Chondrocyte (in vitro differentiated cells): ENCODE data around the gene MRTFA. TPM values are rescaled to one million over a fixed set of nuclear protein-coding genes. Genes with fewer than 3 reads are reported as not detected.

Experiments used
- DNase-seq: peaks from one replicate; pipeline ENCODE4 v3.0.0; 2021; ENCODE audit warnings: mixed read lengths, low spot score
- H3K27ac Mint-ChIP-seq: one replicate; pipeline ENCODE4 v1.8.0; 2021; ENCODE audit warnings: mild to moderate bottlenecking, moderate library complexity, mixed read lengths; ENCODE audit not compliant: unreplicated experiment
- H3K27me3 Mint-ChIP-seq: 2 replicates; pipeline ENCODE4 v1.8.0; 2021; ENCODE audit warnings: low read depth, mixed read lengths
- H3K36me3 Mint-ChIP-seq: 2 replicates; pipeline ENCODE4 v1.8.0; 2021; ENCODE audit warnings: low read depth, mixed read lengths
- H3K4me1 Mint-ChIP-seq: 2 replicates; pipeline ENCODE4 v1.8.0; 2021; ENCODE audit warnings: low read depth, mild to moderate bottlenecking, mixed read lengths
- H3K4me3 Mint-ChIP-seq: one replicate; pipeline ENCODE4 v1.8.0; 2021; ENCODE audit warnings: mild to moderate bottlenecking, moderate library complexity, mixed read lengths; ENCODE audit not compliant: unreplicated experiment
- H3K9me3 Mint-ChIP-seq: 2 replicates; pipeline ENCODE4 v1.8.0; 2021; ENCODE audit warnings: low read depth, mixed read lengths
- total RNA-seq: library from RNA; stranded (reverse); gene quantifications from 3 replicates; pipeline ENCODE4 v1.2.1, GENCODE V29; 2021
- TF ChIP-seq, protein P1 (sequence below): fragments of 200-600 bp; sonication (generic); IDR thresholded peaks from 2 replicates; pipeline ENCODE4 v1.5.0; 2021; ENCODE audit warnings: antibody characterized with exemption, mild to moderate bottlenecking, moderate library complexity

MRTFA gene
- total RNA-seq, 1 donor from 2014 or later = 69.8 TPM

DNA sequence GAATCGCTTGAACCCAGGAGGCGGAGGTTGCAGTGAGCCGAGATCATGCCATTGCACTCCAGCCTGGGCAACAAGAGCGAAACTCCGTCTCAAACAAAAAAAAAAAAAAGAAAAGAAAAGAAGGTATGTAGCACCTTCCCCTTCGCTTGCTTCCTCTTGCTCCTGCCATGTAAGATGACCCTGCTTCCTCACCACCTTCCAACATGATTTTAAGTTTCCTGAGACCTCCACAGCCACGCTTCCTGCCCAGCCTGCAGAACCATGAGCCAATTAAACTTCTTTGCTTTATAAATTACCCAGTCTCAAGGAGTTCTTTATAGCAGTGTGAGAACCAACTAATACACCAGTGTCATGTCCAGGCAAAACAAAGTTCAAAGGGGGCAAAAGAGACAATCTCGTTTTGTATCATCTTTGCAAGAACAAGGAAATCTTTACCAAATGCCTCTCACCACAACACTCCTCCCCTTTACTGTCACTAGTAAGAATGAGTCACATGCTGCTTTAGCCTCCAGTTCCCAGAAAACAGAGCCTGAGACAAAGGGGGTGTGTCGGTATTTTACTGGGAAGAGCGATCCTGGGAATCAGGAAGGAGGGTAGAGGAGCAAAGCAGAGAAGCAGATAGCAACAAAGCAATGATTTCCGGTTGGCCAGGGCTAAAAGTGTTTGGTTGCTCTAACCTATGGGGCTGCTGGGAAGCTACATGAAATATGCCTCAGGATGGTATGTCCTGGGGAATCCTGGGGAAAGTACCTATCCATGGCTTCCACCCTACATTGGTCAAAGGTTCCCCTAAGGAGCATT lies 32.3 kb upstream of the MRTFA start:
- Mint-ChIP-seq H3K27ac (peak overlapping the region; percentile 66), H3K4me3 (no peak overlapping the region), H3K9me3 (peaks cover 7% of the 10 kb centered on the region), H3K4me1 (peaks cover 38% of the 10 kb centered on the region), H3K27me3 (no peaks in the 10 kb centered on the region), H3K36me3 (peaks cover 3% of the 10 kb centered on the region)
- TF ChIP-seq, protein P1, sequence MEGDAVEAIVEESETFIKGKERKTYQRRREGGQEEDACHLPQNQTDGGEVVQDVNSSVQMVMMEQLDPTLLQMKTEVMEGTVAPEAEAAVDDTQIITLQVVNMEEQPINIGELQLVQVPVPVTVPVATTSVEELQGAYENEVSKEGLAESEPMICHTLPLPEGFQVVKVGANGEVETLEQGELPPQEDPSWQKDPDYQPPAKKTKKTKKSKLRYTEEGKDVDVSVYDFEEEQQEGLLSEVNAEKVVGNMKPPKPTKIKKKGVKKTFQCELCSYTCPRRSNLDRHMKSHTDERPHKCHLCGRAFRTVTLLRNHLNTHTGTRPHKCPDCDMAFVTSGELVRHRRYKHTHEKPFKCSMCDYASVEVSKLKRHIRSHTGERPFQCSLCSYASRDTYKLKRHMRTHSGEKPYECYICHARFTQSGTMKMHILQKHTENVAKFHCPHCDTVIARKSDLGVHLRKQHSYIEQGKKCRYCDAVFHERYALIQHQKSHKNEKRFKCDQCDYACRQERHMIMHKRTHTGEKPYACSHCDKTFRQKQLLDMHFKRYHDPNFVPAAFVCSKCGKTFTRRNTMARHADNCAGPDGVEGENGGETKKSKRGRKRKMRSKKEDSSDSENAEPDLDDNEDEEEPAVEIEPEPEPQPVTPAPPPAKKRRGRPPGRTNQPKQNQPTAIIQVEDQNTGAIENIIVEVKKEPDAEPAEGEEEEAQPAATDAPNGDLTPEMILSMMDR = no peak
- DNase-seq = no peak

GRCh38 chr22:40666151-40666848 lies 29.8 kb upstream of the MRTFA start:
- no peak for DNase-seq
- Mint-ChIP-seq H3K4me1 (peaks cover 38% of the 10 kb centered on the region), H3K9me3 (peaks cover 7% of the 10 kb centered on the region), H3K36me3 (peaks cover 3% of the 10 kb centered on the region), H3K4me3 (no peak overlapping the region), H3K27ac (peak overlapping the region; percentile 71), H3K27me3 (no peaks in the 10 kb centered on the region)
- TF ChIP-seq, protein P1 = no peak

GRCh38 chr22:40665312-40665711 lies 28.8 kb upstream of the MRTFA start:
- TF ChIP-seq, protein P1 = no peak
- Mint-ChIP-seq H3K9me3 (peaks cover 7% of the 10 kb centered on the region), H3K4me1 (peaks cover 38% of the 10 kb centered on the region), H3K36me3 (peaks cover 3% of the 10 kb centered on the region), H3K4me3 (no peak overlapping the region), H3K27me3 (no peaks in the 10 kb centered on the region), H3K27ac (peak overlapping the region; percentile 85)
- no peak for DNase-seq

DNA sequence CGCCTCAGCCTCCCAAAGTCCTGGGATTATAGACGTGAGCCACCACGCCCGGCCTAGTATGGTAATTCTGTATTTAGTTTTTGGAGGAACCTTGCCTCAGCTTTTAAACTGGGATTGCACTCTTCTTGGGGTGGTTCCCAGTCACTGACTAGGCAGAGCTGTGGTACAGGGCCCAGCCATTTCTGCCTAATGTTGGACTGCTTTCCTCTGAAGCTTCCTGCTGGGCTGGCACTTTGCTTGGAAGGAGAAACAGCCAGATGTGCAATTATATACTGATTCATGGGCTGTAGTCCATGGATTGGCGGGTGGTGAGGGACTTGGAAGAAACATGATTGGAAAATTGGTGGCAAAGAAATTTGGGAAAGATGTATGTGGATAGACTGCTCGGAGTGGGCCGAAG lies 25.2 kb upstream of the MRTFA start:
- Mint-ChIP-seq H3K4me3 (no peak overlapping the region), H3K36me3 (no peaks in the 10 kb centered on the region), H3K27me3 (no peaks in the 10 kb centered on the region), H3K27ac (no peak overlapping the region), H3K4me1 (peaks cover 19% of the 10 kb centered on the region), H3K9me3 (no peaks in the 10 kb centered on the region)
- TF ChIP-seq, protein P1 = no peak
- no peak for DNase-seq

GRCh38 chr22:40660730-40661129 lies 24.2 kb upstream of the MRTFA start:
- TF ChIP-seq, protein P1 = no peak
- DNase-seq = no peak
- H3K4me3 Mint-ChIP-seq = no peak overlapping the region
- no peaks in the 10 kb centered on the region for H3K36me3 Mint-ChIP-seq
- no peak overlapping the region for H3K27ac Mint-ChIP-seq
- peaks cover 13% of the 10 kb centered on the region for H3K4me1 Mint-ChIP-seq
- H3K9me3 Mint-ChIP-seq = no peaks in the 10 kb centered on the region
- H3K27me3 Mint-ChIP-seq = no peaks in the 10 kb centered on the region
